ENCODE data around the gene PRR36.

The PRR36 gene

DNA sequence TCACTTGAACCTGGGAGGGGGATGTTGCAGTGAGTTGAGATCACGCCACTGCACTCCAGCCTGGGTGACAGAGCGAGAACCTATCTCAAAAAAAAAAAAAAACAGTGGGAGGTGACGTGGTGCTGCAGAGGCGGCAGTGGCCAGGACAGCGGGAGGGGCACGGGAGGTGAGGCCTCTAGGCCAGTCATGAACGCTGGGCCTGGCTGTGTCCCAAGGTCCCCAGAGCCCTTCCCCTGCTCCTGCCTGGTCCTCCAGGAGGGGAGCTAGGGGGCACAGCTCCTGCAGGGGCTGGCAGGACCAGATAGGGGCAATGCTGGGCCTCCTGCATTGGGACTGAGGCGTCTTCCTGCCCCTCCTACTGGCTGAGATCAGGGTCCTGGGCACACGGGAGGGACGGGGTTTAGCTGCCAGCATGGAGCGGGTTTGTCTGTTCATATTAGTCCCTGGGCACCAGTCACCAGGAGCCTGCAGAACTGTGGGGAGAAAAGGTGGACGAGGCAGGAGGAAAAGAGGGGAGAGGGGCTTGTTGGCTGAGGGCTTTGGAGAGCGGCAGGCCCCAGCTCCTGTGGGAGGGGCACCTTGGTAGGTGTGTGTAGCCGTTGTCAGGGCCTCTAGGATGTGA, 34.0 kb upstream of the PRR36 start:
- no peak overlapping the region for H3K9ac ChIP-seq (ENCODE audit: low read depth, low read length)

DNA sequence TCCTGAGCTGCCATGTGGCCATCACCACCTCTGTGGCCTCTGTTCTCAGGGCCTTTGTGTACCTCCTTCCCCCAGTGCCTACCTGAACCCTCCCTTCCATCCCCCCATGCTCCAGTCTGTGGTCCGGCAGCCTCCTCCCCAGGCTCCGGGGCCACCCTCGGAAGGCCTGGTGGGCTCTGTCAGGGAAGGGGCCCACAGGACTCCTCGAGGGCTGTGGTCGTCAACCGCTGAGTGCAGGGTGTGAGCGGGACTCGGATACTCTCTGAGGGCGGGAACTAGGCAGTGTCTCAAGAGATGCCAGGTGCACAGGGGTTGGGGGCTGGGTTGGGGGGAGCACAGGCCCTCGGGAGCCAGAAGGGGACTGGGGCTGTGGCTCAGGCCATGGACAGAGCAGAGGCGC, 33.4 kb upstream of the PRR36 start:
- H3K9me3 ChIP-seq (ENCODE audit: control insufficient read depth, insufficient read depth, low read length): no peaks in the 10 kb centered on the region
- H3K9ac ChIP-seq (ENCODE audit: low read depth, low read length): no peak overlapping the region
- no peaks in the 10 kb centered on the region; the same call in 1 of the 2 replicates for H3K36me3 ChIP-seq (ENCODE audit: insufficient read depth, low read length)
- H3K4me1 ChIP-seq (ENCODE audit: insufficient read depth, low read length): no peaks in the 10 kb centered on the region; the same call in 1 of the 2 replicates

More for the DNA sequence above, 34.0 kb upstream of the PRR36 start:
- H3K4me1 ChIP-seq (ENCODE audit: insufficient read depth, low read length): no peaks in the 10 kb centered on the region; the same call in 1 of the 2 replicates
- H3K9me3 ChIP-seq (ENCODE audit: control insufficient read depth, insufficient read depth, low read length): no peaks in the 10 kb centered on the region
- no peaks in the 10 kb centered on the region; the same call in 1 of the 2 replicates for H3K36me3 ChIP-seq (ENCODE audit: insufficient read depth, low read length)

DNA sequence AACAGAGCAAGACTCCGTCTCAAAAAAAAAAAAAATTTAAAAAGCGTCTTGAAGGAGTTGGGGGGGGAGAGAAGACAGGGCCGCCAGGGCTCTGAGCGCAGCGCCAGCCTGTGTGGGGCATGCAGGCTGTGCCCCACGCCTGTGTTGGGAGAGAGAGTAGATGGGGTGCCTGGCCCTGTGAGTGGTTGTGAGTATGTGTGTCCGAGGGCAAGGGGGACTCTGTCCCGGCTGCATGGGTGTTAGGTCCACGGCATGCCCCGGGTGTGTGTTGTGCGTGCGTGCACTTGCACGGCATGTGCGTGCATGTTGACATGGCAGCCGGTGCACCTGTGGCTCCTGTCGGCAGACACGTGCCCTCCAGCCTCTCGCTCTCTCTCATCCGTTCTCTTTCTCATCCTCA, 32.9 kb upstream of the PRR36 start:
- Histone ChIP-seq H3K9me3 (ENCODE audit: control insufficient read depth, insufficient read depth, low read length) (no peaks in the 10 kb centered on the region), H3K9ac (ENCODE audit: low read depth, low read length) (no peak overlapping the region), H3K4me1 (ENCODE audit: insufficient read depth, low read length) (no peaks in the 10 kb centered on the region; the same call in 1 of the 2 replicates), H3K36me3 (ENCODE audit: insufficient read depth, low read length) (no peaks in the 10 kb centered on the region; the same call in 1 of the 2 replicates)

DNA sequence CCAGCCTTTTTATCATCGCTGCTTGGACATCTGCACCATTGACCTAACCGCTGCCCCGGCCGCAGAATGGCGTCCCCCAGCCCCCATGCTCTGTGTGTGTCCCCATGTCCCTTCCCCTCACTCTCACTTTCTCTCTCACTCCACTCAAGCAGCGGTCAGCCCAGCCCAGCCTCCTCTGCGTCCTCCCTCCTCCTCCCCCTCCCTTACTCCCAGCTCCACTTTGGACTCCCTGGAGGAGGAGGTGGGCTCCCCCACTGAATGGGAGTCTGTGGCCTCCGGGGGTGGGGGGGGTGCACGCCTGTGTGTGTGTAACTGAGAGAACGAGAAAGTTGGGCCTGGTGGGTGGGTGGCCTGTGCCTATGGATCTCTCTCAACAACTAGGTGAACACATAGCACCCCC, 31.7 kb upstream of the PRR36 start:
- Histone ChIP-seq H3K9ac (ENCODE audit: low read depth, low read length) (no peak overlapping the region), H3K36me3 (ENCODE audit: insufficient read depth, low read length) (no peaks in the 10 kb centered on the region; the same call in 1 of the 2 replicates), H3K4me1 (ENCODE audit: insufficient read depth, low read length) (no peaks in the 10 kb centered on the region; the same call in 1 of the 2 replicates), H3K9me3 (ENCODE audit: control insufficient read depth, insufficient read depth, low read length) (no peaks in the 10 kb centered on the region)

GRCh38 chr19:7905268-7905667, 31.1 kb upstream of the PRR36 start:
- no peaks in the 10 kb centered on the region; the same call in 1 of the 2 replicates for H3K36me3 ChIP-seq (ENCODE audit: insufficient read depth, low read length)
- H3K4me1 ChIP-seq (ENCODE audit: insufficient read depth, low read length): no peaks in the 10 kb centered on the region; the same call in 1 of the 2 replicates
- H3K9me3 ChIP-seq (ENCODE audit: control insufficient read depth, insufficient read depth, low read length): no peaks in the 10 kb centered on the region
- H3K9ac ChIP-seq (ENCODE audit: low read depth, low read length): no peak overlapping the region

GRCh38 chr19:7904074-7905020, 30.2 kb upstream of the PRR36 start:
- Histone ChIP-seq H3K9me3 (ENCODE audit: control insufficient read depth, insufficient read depth, low read length) (no peaks in the 10 kb centered on the region), H3K4me1 (ENCODE audit: insufficient read depth, low read length) (no peaks in the 10 kb centered on the region; the same call in 1 of the 2 replicates), H3K9ac (ENCODE audit: low read depth, low read length) (peak overlapping the region; percentile 74), H3K36me3 (ENCODE audit: insufficient read depth, low read length) (no peaks in the 10 kb centered on the region; the same call in 1 of the 2 replicates)

- Histone ChIP-seq H3K9me3 (ENCODE audit: control insufficient read depth, insufficient read depth, low read length) (no peaks in the 10 kb centered on the region), H3K9ac (ENCODE audit: low read depth, low read length) (peak within 1 kb of the TSS; percentile 74), H3K36me3 (ENCODE audit: insufficient read depth, low read length) (no peaks in the 10 kb centered on the region; the same call in 1 of the 2 replicates), H3K4me1 (ENCODE audit: insufficient read depth, low read length) (no peaks in the 10 kb centered on the region; the same call in 1 of the 2 replicates)
Measured at GRCh38 chr19:7903244-7904073, 29.3 kb upstream of the PRR36 start, which contains the start of gene MAP2K7. Gene MAP2K7 (plus strand): TSS chr19:7903877. CDS start chr19:7903945, 68 bp downstream.

DNA sequence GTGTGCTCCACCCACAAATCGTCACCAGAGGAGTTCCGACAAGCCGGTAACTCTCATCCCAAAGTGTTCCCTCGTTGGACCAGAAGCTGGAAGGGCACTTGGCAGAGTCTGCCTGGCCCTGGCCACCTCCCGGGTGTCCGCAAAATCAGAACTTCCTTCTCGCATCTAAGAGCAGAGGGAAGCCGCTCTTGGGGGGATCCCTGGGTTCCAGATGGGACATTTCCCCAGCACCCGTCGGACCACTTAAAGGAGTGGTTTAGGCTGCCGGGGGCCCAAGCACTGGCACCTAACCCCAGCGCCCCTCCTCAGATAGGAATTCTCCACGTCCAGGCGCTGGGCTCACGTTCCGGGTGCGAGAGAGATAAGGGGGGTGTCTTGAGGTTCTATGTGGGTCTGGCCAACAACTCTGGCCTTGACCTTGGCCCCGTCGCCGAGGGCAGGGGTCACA, 28.6 kb upstream of the PRR36 start:
- no peaks in the 10 kb centered on the region; the same call in 1 of the 2 replicates for H3K36me3 ChIP-seq (ENCODE audit: insufficient read depth, low read length)
- H3K4me1 ChIP-seq (ENCODE audit: insufficient read depth, low read length): no peaks in the 10 kb centered on the region; the same call in 1 of the 2 replicates
- H3K9ac ChIP-seq (ENCODE audit: low read depth, low read length): peak overlapping the region; percentile 71
- no peaks in the 10 kb centered on the region for H3K9me3 ChIP-seq (ENCODE audit: control insufficient read depth, insufficient read depth, low read length)

DNA sequence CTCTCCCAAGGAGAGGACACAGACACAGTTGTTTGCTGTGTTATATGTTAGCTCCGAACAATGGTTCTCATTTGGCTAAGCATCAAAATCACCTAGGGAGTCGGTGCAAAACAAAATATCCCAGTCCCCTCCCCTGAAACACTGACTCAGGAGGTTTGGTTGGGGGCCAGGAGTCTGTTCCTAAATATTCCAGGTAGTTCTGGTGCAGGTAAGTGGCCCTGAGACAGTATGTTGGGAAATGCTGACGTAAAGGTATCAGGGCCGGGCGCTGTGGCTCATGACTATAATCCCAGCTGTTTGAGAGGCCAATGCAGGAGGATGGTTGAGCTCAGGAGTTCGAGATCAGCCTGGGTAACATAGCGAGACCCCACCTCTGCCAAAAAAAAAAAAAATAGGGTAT, 27.1 kb upstream of the PRR36 start:
- no peaks in the 10 kb centered on the region for H3K36me3 ChIP-seq (ENCODE audit: insufficient read depth, low read length)
- H3K4me1 ChIP-seq (ENCODE audit: insufficient read depth, low read length): no peaks in the 10 kb centered on the region; the same call in 1 of the 2 replicates
- no peaks in the 10 kb centered on the region for H3K9me3 ChIP-seq (ENCODE audit: control insufficient read depth, insufficient read depth, low read length)
- no peak overlapping the region for H3K9ac ChIP-seq (ENCODE audit: low read depth, low read length)

GRCh38 chr19:7900931-7901330, 26.7 kb upstream of the PRR36 start:
- Histone ChIP-seq H3K4me1 (ENCODE audit: insufficient read depth, low read length) (no peaks in the 10 kb centered on the region; the same call in 1 of the 2 replicates), H3K9me3 (ENCODE audit: control insufficient read depth, insufficient read depth, low read length) (no peaks in the 10 kb centered on the region), H3K9ac (ENCODE audit: low read depth, low read length) (no peak overlapping the region), H3K36me3 (ENCODE audit: insufficient read depth, low read length) (no peaks in the 10 kb centered on the region)

DNA sequence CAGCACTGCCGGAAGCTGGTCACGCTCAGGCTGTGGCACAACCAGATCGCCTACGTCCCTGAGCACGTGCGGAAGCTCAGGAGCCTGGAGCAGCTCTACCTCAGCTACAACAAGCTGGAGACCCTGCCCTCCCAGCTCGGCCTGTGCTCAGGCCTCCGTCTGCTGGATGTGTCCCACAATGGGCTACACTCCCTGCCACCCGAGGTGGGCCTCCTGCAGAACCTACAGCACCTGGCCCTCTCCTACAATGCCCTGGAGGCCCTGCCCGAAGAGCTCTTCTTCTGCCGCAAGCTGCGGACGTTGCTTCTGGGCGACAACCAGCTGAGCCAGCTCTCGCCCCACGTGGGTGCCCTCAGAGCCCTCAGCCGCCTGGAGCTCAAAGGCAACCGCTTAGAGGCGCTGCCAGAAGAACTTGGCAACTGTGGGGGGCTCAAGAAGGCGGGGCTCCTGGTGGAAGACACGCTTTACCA, 26.2 kb upstream of the PRR36 start:
- H3K36me3 ChIP-seq (ENCODE audit: insufficient read depth, low read length): no peaks in the 10 kb centered on the region
- H3K9ac ChIP-seq (ENCODE audit: low read depth, low read length): no peak overlapping the region
- H3K9me3 ChIP-seq (ENCODE audit: control insufficient read depth, insufficient read depth, low read length): no peaks in the 10 kb centered on the region
- H3K4me1 ChIP-seq (ENCODE audit: insufficient read depth, low read length): no peaks in the 10 kb centered on the region; the same call in 1 of the 2 replicates

GRCh38 chr19:7899751-7900378, 25.7 kb upstream of the PRR36 start:
- Histone ChIP-seq H3K9me3 (ENCODE audit: control insufficient read depth, insufficient read depth, low read length) (no peaks in the 10 kb centered on the region), H3K4me1 (ENCODE audit: insufficient read depth, low read length) (no peaks in the 10 kb centered on the region; the same call in 1 of the 2 replicates), H3K36me3 (ENCODE audit: insufficient read depth, low read length) (no peaks in the 10 kb centered on the region), H3K9ac (ENCODE audit: low read depth, low read length) (no peak overlapping the region)

DNA sequence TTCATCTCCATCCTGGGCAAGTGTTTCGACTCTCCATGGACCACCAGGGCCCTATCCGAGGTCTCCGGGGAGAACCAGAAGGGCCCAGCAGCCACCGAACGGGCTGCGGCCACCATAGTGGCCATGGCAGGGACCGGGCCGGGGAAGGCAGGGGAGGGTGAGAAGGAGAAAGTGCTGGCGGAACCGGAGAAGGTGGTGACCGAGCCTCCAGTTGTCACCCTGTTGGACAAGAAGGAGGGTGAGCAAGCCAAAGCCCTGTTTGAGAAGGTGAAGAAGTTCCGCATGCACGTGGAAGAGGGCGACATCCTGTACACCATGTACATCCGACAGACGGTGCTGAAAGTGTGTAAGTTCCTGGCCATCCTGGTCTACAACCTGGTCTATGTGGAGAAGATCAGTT, 24.8 kb upstream of the PRR36 start:
- Histone ChIP-seq H3K36me3 (ENCODE audit: insufficient read depth, low read length) (no peaks in the 10 kb centered on the region), H3K9me3 (ENCODE audit: control insufficient read depth, insufficient read depth, low read length) (no peaks in the 10 kb centered on the region), H3K9ac (ENCODE audit: low read depth, low read length) (no peak overlapping the region), H3K4me1 (ENCODE audit: insufficient read depth, low read length) (peaks cover 3% of the 10 kb centered on the region; the same call in 1 of the 2 replicates)
